GM19043 (cell line): ENCODE results near the gene GTF3C5.
"Not testable (repeated sequence)": the region's sequence is repeated elsewhere in the genome, so short reads cannot be mapped to it uniquely, and the experiment has no call there.

Source experiments
- ATAC-seq: cut with Tn5 transposase; IDR thresholded peaks from one replicate; pipeline ENCODE4 v1.9.1; 2021; ENCODE audit warnings: low read depth; ENCODE audit not compliant: unreplicated experiment

Gene GTF3C5

DNA sequence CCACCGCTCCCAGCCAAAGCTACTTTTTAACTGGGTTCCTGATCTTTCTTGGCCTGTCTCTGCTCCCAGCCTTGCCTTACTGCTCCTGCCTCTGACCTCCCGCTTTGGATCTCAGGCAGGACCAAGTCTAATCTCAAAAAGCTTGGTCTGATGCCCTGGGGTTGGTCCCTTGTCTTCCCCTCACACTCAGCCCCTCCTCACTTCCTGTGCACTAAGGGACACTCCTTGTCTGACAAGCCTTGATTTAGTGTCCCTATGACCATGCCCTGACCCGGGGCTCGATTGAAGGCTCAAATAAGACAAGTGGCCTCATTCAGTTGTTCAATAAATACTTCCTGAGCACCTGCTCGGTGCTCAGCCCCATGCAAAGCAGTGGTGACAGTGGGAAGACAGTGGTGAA lies 3.7 kb upstream of the GTF3C5 start:
- no peak for ATAC-seq

DNA sequence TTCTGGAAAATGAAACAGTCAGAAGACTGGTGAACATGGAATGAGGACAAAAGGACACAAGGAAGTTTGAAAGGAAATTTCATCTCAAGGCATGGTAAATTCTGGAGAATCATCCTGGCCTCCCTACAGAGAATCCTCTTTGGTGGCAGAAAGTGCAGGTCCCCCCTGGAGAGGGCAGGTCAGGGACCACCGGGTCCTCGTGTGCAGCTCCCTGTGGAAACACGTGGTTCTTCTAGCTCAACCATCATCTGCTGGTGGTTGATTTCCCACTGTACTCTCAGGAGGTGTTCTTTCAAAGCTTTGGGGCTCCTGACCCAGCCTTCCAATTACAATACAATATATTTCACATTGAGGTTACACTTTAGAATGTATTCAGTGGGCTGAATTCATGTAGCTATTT lies 2.6 kb upstream of the GTF3C5 start:
- no peak for ATAC-seq

DNA sequence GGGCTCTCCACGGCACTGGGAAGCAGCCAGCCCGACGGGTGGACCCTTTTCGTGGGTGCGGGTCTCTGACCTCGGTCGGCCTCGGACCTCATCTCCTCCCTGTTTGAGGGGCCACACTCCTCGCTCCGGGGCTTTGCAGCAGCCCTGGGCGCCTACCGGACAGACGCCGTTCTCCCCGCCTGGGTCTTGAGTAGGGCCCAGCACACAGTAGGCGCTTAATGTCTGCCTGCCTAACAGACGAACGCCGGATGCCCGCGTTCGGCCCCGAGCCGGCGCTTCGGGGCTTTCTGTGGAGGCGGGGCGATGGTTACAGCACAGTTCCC lies 842 bp upstream of the GTF3C5 start:
- ATAC-seq = no peak

DNA sequence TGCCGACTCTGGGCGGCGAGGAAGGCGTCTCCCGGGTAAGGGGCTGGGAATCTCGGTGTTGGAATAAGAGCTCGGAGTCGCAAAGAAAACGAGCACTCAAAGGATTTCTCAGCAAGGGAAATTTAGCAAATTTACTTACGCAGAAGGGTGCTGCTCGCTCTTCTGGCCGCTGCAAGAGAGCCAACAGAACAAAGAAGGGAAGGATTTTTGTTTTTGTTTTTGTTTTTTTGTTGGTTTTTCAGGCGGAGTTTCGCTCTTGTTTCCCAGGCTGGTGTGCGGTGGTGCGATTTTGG lies 279 bp downstream of the GTF3C5 start:
- no peak for ATAC-seq

DNA sequence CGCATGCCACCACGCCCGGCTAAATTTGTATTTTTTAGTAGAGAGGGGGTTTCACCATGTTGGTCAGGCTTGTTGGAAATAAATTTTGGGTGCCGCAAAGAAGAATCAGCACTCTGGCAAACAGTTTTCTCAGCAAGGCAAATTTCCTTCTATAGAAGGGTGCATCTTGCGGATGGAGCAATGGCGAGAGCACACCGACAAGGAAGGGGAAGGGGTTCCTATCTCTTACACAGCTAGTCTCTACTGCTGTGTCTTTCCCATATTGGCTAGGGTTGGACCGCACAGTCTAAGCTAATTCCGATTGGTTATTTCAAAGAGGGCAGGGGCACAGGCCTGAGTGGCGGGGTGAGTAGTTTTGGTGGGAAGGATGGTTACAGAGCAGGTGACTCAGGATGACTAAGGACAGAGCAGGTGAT lies 707 bp downstream of the GTF3C5 start:
- no peak for ATAC-seq

DNA sequence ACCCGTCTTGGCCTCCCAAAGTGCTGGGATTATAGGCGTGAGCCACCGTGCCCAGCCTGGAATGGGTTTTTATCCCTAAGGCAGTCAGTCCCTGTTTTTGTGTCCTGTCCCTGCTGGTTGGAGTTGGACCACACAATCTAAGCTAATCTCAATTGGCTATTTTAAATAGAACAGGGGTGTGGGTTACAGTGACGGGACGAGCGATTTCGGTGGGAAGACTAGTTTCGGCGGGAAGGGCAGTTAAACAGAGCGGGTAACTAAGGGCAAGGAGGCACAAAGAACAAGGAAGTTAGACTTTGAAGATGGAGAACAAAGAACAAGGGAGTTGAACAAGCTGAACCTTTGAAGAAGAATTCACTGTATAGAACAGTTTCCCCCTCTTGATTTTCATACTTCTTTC lies 1.4 kb downstream of the GTF3C5 start:
- no peak for ATAC-seq

DNA sequence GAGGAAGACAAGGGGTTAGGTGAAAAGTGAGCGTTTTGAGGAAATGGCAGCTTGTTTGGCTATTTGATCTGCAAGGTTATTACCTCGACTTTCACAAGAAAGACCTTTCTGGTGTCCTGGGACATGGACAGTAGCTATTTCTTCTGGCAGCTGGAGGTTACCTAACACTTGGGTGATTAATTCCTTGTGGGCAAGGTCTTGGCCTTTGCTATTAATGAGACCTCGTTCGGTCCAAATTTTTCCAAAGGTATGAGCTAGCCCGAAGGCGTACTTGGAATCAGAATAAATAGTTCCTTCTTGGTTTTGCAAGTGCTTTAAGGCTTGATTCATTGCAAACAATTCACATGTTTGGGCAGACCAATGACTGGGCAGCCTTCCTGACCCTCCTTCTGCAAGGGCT lies 4.9 kb downstream of the GTF3C5 start:
- no peak for ATAC-seq

DNA sequence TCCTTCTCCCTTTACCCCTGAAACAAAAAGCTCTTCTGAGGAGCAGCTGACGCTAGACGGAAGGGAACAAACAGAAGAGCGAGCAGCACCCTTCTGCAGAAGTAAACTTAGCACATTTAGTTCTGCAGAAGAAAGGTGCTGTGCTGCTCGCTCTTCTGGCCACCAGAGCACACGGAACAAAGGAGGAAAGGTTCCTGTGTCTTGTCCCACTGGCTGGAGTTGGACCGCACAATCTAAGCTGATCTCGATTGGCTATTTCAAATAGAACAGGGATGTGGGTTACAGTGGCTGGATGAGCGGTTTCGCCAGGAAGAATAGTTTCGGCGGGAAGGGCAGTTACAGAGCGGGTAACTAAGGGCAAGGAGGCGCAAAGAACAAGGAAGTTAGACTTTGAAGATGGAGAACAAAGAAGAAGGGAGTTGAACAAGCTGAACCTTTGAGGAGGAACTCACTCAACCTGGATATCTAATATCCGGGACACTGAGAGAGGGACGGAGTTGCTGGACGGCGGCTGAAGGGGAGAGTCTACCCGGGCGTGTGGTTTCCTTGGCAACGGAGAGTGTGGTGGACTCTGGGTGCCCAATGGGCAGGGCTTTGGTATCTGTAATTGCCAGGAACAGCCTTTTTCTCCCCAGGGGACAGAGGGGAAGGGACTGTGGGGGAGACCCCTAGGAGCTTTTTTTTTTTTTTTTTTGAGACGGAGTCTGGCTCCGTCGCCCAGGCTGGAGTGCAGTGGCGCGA lies 7.1 kb downstream of the GTF3C5 start:
- ATAC-seq = no peak

DNA sequence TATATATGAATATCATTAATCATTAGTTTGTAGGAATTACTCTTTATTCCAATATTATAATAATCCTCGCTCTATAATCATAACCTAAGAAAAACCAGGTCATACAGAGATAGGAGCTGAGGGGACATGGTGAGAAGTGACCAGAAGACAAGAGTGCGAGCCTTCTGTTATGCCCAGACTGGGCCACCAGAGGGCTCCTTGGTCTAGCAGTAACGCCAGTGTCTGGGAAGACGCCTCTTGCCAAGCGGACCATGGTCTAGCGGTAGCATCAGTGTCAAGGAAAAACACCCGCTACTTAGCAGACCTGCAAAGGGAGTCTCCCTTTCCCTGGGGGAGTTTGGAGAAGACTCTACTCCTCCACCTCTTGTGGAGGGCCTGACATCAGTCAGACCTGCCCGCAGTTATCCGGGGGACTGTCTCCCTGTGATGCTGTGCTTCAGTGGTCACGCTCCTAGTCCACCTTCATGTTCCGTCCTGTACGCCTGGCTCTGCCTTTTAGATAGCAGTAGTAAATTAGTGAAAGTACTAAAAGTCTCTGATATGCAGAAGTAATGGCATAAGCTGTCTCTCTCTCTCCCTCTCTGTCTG lies 10.2 kb downstream of the GTF3C5 start:
- ATAC-seq = not testable (repeated sequence)

DNA sequence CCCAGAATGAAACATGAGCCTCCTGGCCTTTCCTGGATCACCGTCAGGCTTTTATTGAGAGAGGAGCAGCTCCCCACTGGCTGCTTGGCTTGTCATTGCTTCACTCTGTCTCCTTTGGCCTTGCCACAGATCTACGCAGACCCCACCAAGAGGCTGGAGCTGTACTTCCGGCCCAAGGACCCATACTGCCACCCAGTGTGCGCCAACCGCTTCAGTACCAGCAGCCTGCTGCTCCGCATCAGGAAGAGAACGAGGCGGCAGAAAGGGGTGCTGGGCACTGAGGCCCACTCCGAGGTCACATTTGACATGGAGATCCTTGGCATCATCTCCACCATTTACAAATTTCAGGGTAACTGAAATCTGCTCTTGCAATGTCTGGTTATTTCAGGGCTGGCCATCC lies 11.2 kb downstream of the GTF3C5 start:
- ATAC-seq = no peak

DNA sequence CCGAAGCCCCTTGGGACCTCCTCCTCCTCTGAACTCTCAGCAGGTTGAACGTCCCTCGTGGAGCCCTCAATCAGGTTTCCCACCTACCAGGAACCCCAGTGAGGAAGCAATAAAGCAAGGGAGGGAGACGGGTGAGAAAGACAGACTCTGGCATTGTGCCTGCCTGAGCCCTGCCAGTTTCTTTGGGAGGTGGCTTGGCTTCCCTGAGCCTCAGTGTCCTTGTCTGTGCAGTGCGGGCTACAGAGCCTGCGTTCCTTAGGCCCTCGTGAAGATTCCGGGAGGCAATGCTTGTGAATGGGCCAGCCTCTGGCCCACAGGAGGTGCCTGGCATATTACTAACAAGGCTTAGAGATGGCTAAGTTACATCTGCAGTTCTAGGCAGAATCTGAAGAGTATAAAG lies 11.9 kb downstream of the GTF3C5 start:
- ATAC-seq = no peak

DNA sequence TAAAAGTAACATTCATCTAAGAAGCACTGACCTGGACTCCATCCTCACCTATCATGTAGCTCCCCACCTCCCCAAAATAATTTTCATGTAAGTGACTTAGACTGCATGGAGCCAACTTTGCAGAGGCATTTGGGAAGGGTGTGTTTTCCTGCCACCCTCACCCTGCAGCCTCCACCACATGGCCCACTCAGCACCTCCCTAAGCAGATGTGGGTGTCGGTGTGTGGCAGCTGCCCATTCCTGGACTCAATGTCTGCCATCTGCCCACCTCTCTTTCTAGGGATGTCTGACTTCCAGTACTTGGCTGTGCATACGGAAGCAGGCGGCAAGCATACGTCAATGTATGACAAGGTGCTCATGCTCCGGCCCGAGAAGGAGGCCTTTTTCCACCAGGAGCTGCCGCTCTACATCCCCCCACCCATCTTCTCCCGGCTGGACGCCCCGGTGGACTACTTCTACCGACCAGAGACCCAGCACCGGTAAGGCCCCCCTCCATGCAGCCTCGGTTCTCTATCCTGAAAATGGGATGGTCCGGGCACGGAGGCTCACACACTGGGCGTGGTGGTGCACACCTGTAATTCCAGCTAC lies 12.7 kb downstream of the GTF3C5 start:
- ATAC-seq = no peak

DNA sequence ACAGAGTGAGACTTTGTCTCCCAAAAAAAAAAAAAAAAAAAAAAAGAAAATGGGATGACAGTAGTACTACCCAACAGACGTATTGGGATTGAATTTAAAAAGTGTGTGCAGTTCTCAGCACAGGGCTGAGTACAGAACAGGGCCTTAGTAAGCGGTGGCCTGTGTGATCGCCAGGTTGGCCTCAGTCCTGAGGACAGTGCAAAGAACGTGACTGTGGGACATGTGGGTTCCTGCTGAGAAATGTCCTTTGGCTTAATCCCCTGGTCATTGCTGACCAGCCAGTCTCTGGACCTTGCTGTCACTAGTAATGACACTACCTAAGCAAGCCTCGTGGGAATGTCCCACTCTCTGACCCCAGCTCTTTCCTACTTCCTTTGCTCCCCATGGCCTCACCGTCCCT lies 13.3 kb downstream of the GTF3C5 start:
- no peak for ATAC-seq

DNA sequence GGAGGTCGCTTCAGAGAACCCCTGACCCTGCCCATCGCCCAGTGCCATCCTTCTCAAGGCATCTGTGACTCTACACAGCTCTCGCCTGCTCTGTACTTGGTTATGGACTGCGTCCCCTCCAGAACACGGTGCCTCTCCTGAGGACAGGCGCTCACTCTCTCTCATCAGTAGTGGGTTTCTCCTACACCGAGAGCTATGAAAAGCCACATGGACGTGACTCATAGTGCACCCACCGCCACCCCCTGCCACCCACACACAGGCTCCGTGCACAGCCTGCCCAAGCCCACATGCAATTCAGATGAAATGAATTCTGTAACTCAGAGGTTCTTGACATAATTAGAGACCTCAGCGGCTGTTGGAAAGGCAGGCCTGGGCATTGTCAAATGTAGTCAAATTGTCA lies 13.9 kb downstream of the GTF3C5 start:
- ATAC-seq = no peak

DNA sequence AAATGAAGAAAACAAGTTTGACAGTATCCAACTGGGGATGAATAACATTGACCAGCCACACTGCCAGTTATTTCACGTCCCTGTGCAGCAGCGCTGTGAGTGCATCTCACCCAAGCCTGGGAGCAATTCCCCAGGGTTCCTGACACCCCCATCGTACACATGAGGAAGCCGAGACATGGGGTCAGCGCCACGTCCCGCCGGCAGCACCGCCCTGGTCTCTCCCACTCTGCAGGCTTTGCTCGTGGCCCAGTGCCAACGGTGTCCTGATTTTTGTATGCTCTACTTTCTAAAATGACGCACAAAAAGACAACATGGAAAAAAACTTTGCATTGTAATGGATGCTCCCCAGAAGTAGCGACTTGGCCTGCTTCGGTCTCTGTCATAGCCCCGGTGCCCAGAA lies 14.3 kb downstream of the GTF3C5 start:
- ATAC-seq = no peak

DNA sequence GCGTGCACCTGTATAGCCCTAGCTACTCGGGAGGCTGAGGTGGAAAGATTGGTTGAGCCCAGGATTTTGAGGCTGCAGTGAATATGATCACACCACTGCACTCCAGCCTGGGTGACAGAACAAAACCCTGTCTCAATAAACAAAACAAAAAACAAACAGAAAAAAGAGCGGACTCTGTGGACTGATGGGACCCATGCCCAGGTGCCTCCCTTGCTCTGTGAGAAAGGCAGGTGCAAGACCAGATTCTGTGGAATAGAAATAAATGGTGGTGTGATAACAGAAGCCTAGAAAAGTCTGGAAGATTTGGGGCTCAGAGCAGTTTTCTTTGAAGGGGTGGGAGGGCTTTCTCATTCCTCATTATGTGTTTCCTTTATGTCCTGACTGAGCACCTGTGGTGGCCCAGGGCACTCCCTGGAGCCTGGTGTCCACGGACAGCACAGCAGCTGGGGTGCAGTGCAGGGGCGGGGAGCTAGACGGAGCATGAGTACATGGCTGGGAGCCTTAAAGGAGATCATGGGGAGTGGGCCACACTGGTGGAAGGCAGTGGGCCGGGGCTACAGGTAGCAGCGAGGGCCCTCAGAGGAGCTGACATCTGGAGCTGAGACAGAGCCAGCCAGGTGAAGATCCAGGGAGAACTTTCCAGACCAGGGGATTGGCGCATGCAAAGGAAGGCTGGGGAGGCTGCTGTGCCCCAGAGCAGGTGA lies 15.6 kb downstream of the GTF3C5 start:
- ATAC-seq = no peak

DNA sequence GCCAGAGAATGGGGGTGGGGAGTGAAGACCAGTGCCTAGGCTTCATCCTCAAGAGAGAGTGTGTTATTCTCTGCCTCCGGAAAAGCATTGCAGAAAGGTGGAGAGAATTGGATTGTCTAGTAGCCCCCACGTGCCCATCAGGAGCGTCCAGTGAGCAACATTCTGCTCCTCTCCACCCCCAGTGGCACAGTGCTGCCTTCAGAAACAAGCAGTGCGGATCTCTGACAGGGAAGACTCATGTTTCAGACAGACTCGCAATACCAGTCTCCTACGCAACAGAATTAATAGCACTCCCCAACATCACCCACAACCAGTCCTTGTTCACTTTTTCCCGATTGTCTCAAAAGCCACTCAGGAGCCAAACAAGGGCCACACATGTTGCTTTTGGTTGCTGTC lies 16.1 kb downstream of the GTF3C5 start:
- no peak for ATAC-seq

DNA sequence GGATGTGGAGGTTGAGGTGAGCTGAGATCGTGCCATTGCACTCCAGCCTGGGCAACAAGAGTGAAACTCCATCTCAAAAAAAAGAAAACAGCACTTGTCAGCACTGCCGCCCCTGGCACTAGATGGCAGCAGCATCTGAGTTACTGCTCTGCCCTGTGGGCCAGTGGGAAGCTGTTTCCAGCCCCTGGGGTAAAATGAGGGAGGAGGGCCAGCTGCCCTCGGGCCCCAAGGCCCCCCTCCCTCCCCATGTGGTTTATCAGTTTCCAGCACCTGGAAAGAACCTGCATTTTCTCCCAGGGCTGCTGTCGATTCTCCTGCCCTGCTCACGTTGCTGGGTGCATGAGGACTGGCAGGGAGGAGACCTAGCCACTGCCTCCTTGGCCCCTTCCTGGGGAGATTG lies 17.8 kb downstream of the GTF3C5 start:
- ATAC-seq = no peak

DNA sequence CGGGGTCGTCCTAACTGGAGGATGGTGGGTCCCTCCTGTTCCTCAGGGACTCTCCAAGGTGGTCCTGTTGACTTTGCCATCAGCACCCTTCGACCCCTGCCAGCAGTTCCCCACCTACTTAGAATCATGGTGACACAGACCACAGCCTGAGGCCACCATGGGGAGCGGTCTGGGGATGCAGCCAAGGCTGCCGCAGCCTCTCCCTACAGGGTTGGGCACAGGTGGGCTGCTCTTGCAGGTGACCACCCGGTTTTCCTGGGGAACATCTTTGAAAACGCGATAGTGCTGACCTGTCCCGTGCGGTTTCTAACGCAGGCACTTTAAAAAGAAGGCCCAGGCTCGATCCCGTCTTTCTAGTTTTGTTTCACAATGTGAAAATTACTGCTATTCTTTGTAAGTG lies 18.2 kb downstream of the GTF3C5 start:
- ATAC-seq = no peak

DNA sequence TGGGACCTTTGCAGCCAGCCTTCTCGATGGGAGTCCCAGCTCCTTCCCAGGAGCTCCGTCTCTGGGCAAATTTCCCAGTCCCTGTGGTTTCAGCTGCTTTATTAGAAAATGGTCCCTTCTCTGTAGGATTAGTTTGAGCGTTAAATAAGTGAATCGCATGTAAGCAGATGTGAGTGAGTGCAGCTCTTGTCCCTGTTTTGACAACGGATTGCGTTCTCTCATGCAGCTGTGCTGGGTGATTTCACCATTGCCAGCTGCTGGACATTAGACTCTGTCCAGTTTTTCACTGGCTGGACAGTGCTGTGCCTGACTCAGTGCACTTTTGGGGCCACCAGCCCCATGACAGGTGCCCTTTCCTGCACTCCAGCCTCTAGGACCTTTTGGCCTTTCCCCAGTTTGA lies 19.3 kb downstream of the GTF3C5 start:
- no peak for ATAC-seq

DNA sequence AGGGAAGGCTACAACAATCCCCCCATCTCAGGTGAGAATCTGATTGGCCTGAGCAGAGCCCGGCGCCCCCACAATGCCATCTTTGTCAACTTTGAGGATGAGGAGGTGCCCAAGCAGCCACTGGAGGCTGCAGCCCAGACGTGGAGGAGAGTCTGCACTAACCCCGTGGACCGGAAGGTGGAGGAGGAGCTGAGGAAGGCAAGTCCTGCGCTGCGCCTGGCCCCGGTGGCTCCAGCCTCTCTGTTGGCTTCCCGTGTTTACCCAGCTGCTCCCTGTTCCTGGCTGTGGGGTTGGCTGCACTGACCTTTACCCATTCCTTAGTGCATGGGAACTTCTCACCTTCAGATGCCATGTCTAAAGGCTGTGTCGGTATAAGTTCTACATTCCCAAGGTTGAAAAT lies 20.0 kb downstream of the GTF3C5 start:
- ATAC-seq = no peak

DNA sequence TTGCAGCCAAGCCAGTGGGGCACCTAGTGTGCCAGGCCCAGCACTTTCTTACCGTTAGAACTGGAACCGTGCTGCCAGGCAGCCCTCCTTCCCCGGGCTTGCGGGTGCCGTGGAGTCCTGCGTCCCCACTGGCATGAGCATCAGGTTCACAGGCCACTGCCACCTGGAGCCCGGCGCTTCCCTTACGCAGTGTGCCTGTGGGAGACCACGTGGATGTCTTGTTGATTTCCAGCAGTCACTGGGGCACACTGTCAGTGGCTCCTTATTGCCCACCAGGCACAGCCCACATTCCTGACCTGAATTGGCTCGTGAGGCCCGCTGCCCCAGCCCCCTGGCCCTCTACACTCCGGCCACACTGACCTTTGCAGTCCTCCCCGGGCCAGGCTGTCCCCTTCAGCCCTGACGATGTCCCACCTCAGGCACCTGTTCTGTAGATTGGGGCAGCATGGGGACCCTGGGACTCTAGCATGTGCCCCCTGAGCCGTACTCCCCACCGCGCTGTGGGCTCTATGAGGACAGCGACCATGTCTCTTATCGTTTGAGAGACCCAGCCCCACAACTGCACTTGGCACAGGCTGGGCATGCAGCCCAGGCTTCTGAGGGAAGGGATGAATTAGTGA lies 20.6 kb downstream of the GTF3C5 start:
- ATAC-seq = no peak
